Esophagus squamous epithelium (tissue), 5 donors: ENCODE results near the gene BCAR3. TPM values are rescaled to one million over a fixed set of nuclear protein-coding genes. Genes with fewer than 3 reads are reported as not detected.

Experiments
- DNase-seq: peaks from one replicate; lab custom pipeline; 2025; lab: John Stamatoyannopoulos, UW
- H3K27ac ChIP-seq, 4 donors: fragments of 200-600 bp; sonication (generic); one replicate each; pipeline ENCODE4 v1.5.1; 2016 to 2019; ENCODE audit warnings: mild to moderate bottlenecking in 1 of 4
- H3K27me3 ChIP-seq, 4 donors: fragments of 200-600 bp; sonication (generic); 1 replicate in 3 of 4; 2 replicates in 1 of 4; pipeline versions ENCODE4 v1.5.1 to v1.6.0; 2017 to 2021; ENCODE audit warnings: antibody characterized with exemption in 1 of 4
- H3K36me3 ChIP-seq, 3 donors: fragments of 200-600 bp; sonication (generic); one replicate each; pipeline ENCODE4 v1.5.1; 2016 to 2019
- H3K4me1 ChIP-seq, 3 donors: fragments of 200-600 bp; sonication (generic); one replicate each; pipeline ENCODE4 v1.5.1; 2017 to 2019
- H3K4me3 ChIP-seq, 4 donors: fragments of 200-600 bp; sonication (generic); 1 replicate in 3 of 4; 2 replicates in 1 of 4; pipeline ENCODE4 v1.5.1; 2016 to 2019; ENCODE audit warnings: mild to moderate bottlenecking in 2 of 4, moderate library complexity in 1 of 4
- H3K9me3 ChIP-seq, 3 donors: fragments of 200-600 bp; sonication (generic); one replicate each; pipeline ENCODE4 v1.5.1; 2016 to 2019
- POLR2A ChIP-seq, 4 donors: fragments of 450-650 bp; IDR thresholded peaks; one replicate each; pipeline ENCODE4 v1.6.1; 2017; ENCODE audit warnings: antibody characterized with exemption in 4 of 4, mild to moderate bottlenecking in 4 of 4, moderate library complexity in 3 of 4
- WGBS, 2 donors: methylation state at CpG; one replicate each; pipeline ENCODE4 v1.1.5; 2018; 5-methylcytosine and 5-hydroxymethylcytosine counted together
- intact Hi-C: fragments of 100-400 bp; cut with DNase I; formaldehyde crosslinking; loops from one replicate; pipeline ENCODE4 v1.15.0; 2022
- total RNA-seq, 4 donors: library from RNA; depleted of rRNA; stranded (reverse); fragments of >200 nt; gene quantifications; one replicate each; pipeline ENCODE4 v1.1.0, GENCODE V29; 2016
- TF ChIP-seq, protein P1 (sequence below), 6 experiments: fragments of 450-650 bp in 4 of 6; fragments of 200-600 bp in 2 of 6; sonication (generic) in 2 of 6; IDR thresholded peaks; one replicate each; pipeline ENCODE4 v1.5.1; 2016 to 2019; ENCODE audit warnings: antibody characterized with exemption in 6 of 6, mild to moderate bottlenecking in 4 of 6, moderate library complexity in 4 of 6
- donor health status: DM: yes; HTN: yes; CAD: no.

Gene BCAR3
- total RNA-seq, 4 donors from 2014 or later, result 6.9 to 17.5 (median 9.4) TPM

GRCh38 chr1:93717640-93718039, 36.0 kb upstream of the BCAR3 start:
- 92 to 93% methylated on average over 7 of the region's 7 CpGs for WGBS, 2 donors
- peaks cover 5 to 23% (median 14%) of the 10 kb centered on the region in 3 donors for H3K4me1 ChIP-seq
- no peak overlapping the region for H3K27ac ChIP-seq
- TF ChIP-seq, protein P1, sequence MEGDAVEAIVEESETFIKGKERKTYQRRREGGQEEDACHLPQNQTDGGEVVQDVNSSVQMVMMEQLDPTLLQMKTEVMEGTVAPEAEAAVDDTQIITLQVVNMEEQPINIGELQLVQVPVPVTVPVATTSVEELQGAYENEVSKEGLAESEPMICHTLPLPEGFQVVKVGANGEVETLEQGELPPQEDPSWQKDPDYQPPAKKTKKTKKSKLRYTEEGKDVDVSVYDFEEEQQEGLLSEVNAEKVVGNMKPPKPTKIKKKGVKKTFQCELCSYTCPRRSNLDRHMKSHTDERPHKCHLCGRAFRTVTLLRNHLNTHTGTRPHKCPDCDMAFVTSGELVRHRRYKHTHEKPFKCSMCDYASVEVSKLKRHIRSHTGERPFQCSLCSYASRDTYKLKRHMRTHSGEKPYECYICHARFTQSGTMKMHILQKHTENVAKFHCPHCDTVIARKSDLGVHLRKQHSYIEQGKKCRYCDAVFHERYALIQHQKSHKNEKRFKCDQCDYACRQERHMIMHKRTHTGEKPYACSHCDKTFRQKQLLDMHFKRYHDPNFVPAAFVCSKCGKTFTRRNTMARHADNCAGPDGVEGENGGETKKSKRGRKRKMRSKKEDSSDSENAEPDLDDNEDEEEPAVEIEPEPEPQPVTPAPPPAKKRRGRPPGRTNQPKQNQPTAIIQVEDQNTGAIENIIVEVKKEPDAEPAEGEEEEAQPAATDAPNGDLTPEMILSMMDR (IDR thresholded peaks at IDR 0.05), result no peak
- TF ChIP-seq POLR2A (IDR thresholded peaks at IDR 0.05), result no peak
- intact Hi-C loops, result no loop called here
- H3K27me3 ChIP-seq, result no peaks in the 10 kb centered on the region
- no peak for DNase-seq
- no peaks in the 10 kb centered on the region for H3K36me3 ChIP-seq
- peaks cover 0 to 13% (median 0%) of the 10 kb centered on the region in 3 donors for H3K9me3 ChIP-seq
- no peak overlapping the region for H3K4me3 ChIP-seq

GRCh38 chr1:93716941-93717368, 35.3 kb upstream of the BCAR3 start:
- H3K27me3 ChIP-seq, result no peaks in the 10 kb centered on the region
- no peaks in the 10 kb centered on the region for H3K36me3 ChIP-seq
- TF ChIP-seq, protein P1 (IDR thresholded peaks at IDR 0.05), result no peak
- TF ChIP-seq POLR2A (IDR thresholded peaks at IDR 0.05), result no peak
- H3K4me1 ChIP-seq, result peaks cover 0 to 17% (median 7%) of the 10 kb centered on the region in 3 donors
- H3K4me3 ChIP-seq, result no peak overlapping the region
- DNase-seq, result no peak
- peaks cover 0 to 13% (median 0%) of the 10 kb centered on the region in 3 donors for H3K9me3 ChIP-seq
- no peak overlapping the region for H3K27ac ChIP-seq
- intact Hi-C loops, result no loop called here
- WGBS, 2 donors, result 90 to 100% methylated on average over 2 of the region's 2 CpGs

DNA sequence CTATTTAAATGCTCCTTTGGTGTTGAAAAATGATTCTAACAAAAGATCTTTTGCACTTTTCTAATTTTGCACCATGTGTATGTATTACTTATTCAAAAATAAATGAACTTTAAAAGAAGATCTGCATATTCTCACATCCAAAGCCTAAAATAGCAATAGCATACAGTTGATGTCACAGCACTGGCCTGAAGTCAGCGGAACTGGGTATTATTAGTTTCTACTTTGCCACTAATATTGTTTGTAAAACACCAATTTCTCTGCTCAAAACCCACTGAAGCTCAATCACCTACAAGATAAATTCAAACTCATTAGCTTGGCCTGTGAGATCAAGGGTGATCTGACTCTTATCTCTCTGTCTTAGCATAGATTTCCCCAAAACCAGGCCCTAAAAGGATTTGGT, 34.5 kb upstream of the BCAR3 start:
- H3K4me3 ChIP-seq, result no peak overlapping the region
- DNase-seq, result no peak
- intact Hi-C loops, result no loop called here
- H3K9me3 ChIP-seq, result peaks cover 0 to 13% (median 0%) of the 10 kb centered on the region in 3 donors
- H3K36me3 ChIP-seq, result no peaks in the 10 kb centered on the region
- no peaks in the 10 kb centered on the region for H3K27me3 ChIP-seq
- WGBS, 2 donors, result 76 to 95% methylated on average over 1 of the region's 1 CpG
- TF ChIP-seq POLR2A (IDR thresholded peaks at IDR 0.05), result no peak
- TF ChIP-seq, protein P1 (IDR thresholded peaks at IDR 0.05), result no peak
- peaks cover 0 to 9% (median 0%) of the 10 kb centered on the region in 3 donors for H3K4me1 ChIP-seq
- H3K27ac ChIP-seq, result no peak overlapping the region

DNA sequence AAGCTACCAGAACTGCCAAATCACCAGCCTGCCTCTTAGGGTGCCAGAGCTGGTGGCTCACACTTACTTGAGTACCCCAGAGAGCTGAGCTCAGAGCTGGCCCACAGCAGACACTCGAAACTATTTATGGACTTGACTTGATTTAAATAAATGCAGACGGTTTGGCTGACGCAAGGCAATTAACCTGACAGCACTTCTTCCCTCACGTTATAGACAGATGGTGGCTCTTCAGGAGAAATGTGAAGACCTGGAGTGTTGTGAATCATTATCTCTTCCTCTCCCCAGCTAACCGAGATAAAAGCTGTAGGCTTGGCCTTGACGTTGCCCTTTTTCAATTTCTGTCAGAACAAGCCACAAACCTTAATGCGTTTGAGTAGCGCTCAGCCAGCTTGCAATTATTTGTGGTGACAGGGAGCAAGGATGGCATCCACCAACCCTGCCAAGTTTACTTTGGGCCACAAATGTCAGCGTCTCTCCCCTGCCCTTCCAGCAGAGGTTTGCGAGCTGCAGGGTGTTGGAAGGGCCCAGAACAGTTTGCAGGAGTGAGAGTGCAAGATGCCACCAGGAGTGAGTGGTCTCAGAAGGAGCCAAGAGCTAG, 34.0 kb upstream of the BCAR3 start:
- no peaks in the 10 kb centered on the region for H3K36me3 ChIP-seq
- H3K9me3 ChIP-seq, result peaks cover 0 to 13% (median 0%) of the 10 kb centered on the region in 3 donors
- H3K27ac ChIP-seq, result no peak overlapping the region
- peaks cover 0 to 3% (median 0%) of the 10 kb centered on the region in 3 donors for H3K4me1 ChIP-seq
- intact Hi-C loops, result no loop called here
- DNase-seq, result no peak
- no peak for TF ChIP-seq POLR2A (IDR thresholded peaks at IDR 0.05)
- TF ChIP-seq, protein P1 (IDR thresholded peaks at IDR 0.05), result no peak
- no peaks in the 10 kb centered on the region for H3K27me3 ChIP-seq
- WGBS, 2 donors, result 52 to 66% methylated on average over 5 to 10 of the region's 10 CpGs
- no peak overlapping the region for H3K4me3 ChIP-seq

- intact Hi-C loops, result no loop called here
- H3K27ac ChIP-seq, result no peak overlapping the region
- TF ChIP-seq, protein P1 (IDR thresholded peaks at IDR 0.05), result no peak
- TF ChIP-seq POLR2A (IDR thresholded peaks at IDR 0.05), result no peak
- H3K4me3 ChIP-seq, result no peak overlapping the region
- 71 to 72% methylated on average over 1 of the region's 1 CpG for WGBS, 2 donors
- H3K27me3 ChIP-seq, result no peaks in the 10 kb centered on the region
- peaks cover 0 to 2% (median 1%) of the 10 kb centered on the region in 3 donors for H3K4me1 ChIP-seq
- H3K36me3 ChIP-seq, result no peaks in the 10 kb centered on the region
- no peak for DNase-seq
- peaks cover 0 to 13% (median 0%) of the 10 kb centered on the region in 3 donors for H3K9me3 ChIP-seq
Measured at GRCh38 chr1:93714356-93714755, 32.7 kb upstream of the BCAR3 start.
